GM23248 (cell line): Measurements from ENCODE around the gene GGA2.

Experiments
- EZH2 ChIP-seq: fragments of 200-600 bp; sonication (generic); IDR thresholded peaks from 2 replicates; pipeline ENCODE4 v1.6.1; 2018; ENCODE audit warnings: antibody characterized with exemption, mild to moderate bottlenecking; ENCODE audit not compliant: insufficient read depth, poor library complexity, severe bottlenecking
- EZH2phosphoT487 ChIP-seq: fragments of 200-600 bp; sonication (generic); IDR thresholded peaks from 2 replicates; pipeline ENCODE4 v1.6.1; 2018; ENCODE audit warnings: antibody characterized with exemption, moderate library complexity, mild to moderate bottlenecking, low read depth; ENCODE audit not compliant: insufficient read depth

DNA sequence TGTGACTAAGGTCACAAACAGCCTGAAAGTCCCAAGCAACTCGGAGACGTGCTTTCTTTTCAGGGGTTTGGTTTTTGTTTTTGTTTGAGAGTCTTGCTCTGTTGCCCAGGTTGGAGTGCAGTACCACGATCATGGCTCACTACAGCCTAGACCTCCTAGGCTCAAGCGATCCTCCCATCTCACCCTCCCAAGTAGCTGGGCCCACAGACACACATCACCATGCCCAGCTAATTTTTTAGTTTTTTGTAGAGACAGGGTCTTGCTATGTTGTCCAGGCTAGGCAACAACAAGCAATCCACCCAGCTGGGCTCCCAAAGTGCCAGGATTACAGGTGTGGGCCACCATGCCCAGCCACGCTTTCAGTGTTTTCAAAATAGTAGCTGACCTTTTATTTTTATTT, 19.8 kb upstream of the GGA2 start:
- no peak for TF ChIP-seq EZH2phosphoT487
- no peak for TF ChIP-seq EZH2
